H1 (cell line): ENCODE measurements around the gene LAMTOR3. TPM values are rescaled to one million over a fixed set of nuclear protein-coding genes. Genes with fewer than 3 reads are reported as not detected.

Source experiments
- CTCF ChIA-PET: fragments of 300-600 bp; sonication (Branson Sonifier 250); formaldehyde crosslinking; loops from one replicate; lab custom pipeline; 2021; ENCODE audit not compliant: partially characterized antibody; lab: Charles Lee
- POLR2A ChIA-PET: fragments of 300-600 bp; sonication (Branson Sonifier 250); formaldehyde crosslinking; loops from one replicate; lab custom pipeline; 2021; ENCODE audit warnings: inconsistent platforms; ENCODE audit not compliant: partially characterized antibody; lab: Charles Lee
- DNase-seq, 2 experiments: peaks; one replicate each; pipeline versions ENCODE4 v3.0.0 to v3.0.0-alpha.2; 2010 to 2022; ENCODE audit warnings: low spot score in 2 of 2, low read depth in 1 of 2, mixed read lengths in 1 of 2
- FAIRE-seq: peaks from 2 replicates; lab custom pipeline; 2011; peaks lifted over from hg19 to GRCh38; lab: Jason Lieb, UNC
- H2AFZ ChIP-seq: 2 replicates; pipeline ENCODE4 v1.8.1; 2012; ENCODE audit warnings: low read length, inconsistent platforms
- H2AK5ac ChIP-seq: 2 replicates; pipeline ENCODE4 v1.6.1; 2013; ENCODE audit warnings: low read depth, low read length
- H2BK120ac ChIP-seq: replicated peaks from 2 replicates; pipeline ENCODE3; 2013; ENCODE audit warnings: low read depth, low read length, inconsistent platforms
- H2BK12ac ChIP-seq: 2 replicates; pipeline ENCODE4 v1.6.1; 2013; ENCODE audit warnings: low read depth, low read length
- H2BK15ac ChIP-seq: 2 replicates; pipeline ENCODE4 v1.6.1; 2013; ENCODE audit warnings: low read length
- H2BK20ac ChIP-seq: 2 replicates; pipeline ENCODE4 v1.6.1; 2013; ENCODE audit warnings: low read length
- H2BK5ac ChIP-seq: 2 replicates; pipeline ENCODE4 v1.6.1; 2013; ENCODE audit warnings: low read depth, low read length
- H3K14ac ChIP-seq: 2 replicates; pipeline ENCODE4 v1.6.1; 2013; ENCODE audit warnings: inconsistent platforms; ENCODE audit not compliant: insufficient read length
- H3K18ac ChIP-seq: 2 replicates; pipeline ENCODE4 v1.6.1; 2013; ENCODE audit warnings: low read length; ENCODE audit errors: extremely low read depth
- H3K23ac ChIP-seq: 2 replicates; pipeline ENCODE4 v1.6.1; 2013; ENCODE audit warnings: inconsistent platforms; ENCODE audit not compliant: insufficient read length
- H3K23me2 ChIP-seq: 2 replicates; pipeline ENCODE4 v1.6.1; 2013; ENCODE audit warnings: low read depth, low read length
- H3K27ac ChIP-seq: 2 replicates; pipeline ENCODE4 v1.6.1; 2011; ENCODE audit warnings: low read depth, low read length, inconsistent platforms
- H3K27me3 ChIP-seq, 4 experiments: replicated peaks in 1 of 4; 1 replicate in 1 of 4; 2 replicates in 3 of 4; pipeline versions ENCODE4 v1.6.1 to v1.8.1; 2011 to 2013; ENCODE audit warnings: low read length in 3 of 4, mild to moderate bottlenecking in 3 of 4, inconsistent platforms in 2 of 4, mixed read lengths in 2 of 4, moderate library complexity in 1 of 4; ENCODE audit not compliant: control insufficient read depth in 3 of 4, insufficient read depth in 3 of 4; ENCODE audit errors: extremely low read depth in 1 of 4
- H3K36me3 ChIP-seq, 4 experiments: 2 replicates each; pipeline versions ENCODE4 v1.6.1 to v1.8.1; 2011 to 2013; ENCODE audit warnings: mild to moderate bottlenecking in 4 of 4, low read length in 3 of 4, moderate library complexity in 2 of 4, control low read depth in 1 of 4, inconsistent platforms in 1 of 4; ENCODE audit not compliant: insufficient read depth in 4 of 4, control insufficient read depth in 2 of 4
- H3K4ac ChIP-seq: replicated peaks from 2 replicates; pipeline ENCODE3; 2013; ENCODE audit warnings: low read length, low read depth, mixed read lengths, inconsistent platforms; ENCODE audit not compliant: insufficient read length
- H3K4me1 ChIP-seq, 4 experiments: replicated peaks in 1 of 4; 1 replicate in 1 of 4; 2 replicates in 3 of 4; pipeline versions ENCODE4 v1.6.1 to v1.8.1; 2011 to 2013; ENCODE audit warnings: low read length in 3 of 4, inconsistent platforms in 2 of 4, mixed read lengths in 1 of 4; ENCODE audit not compliant: insufficient read depth in 4 of 4, control insufficient read depth in 3 of 4
- H3K4me2 ChIP-seq, 2 experiments: 2 replicates each; pipeline versions ENCODE4 v1.6.1 to v1.8.1; 2011 to 2013; ENCODE audit warnings: low read depth in 2 of 2, low read length in 2 of 2, control low read depth in 1 of 2, inconsistent platforms in 1 of 2, mild to moderate bottlenecking in 1 of 2; ENCODE audit not compliant: insufficient read depth in 1 of 2
- H3K4me3 ChIP-seq, 4 experiments: fragments of 200-600, 300-600 bp in 1 of 4; sonication (generic), shearing (Covaris generic), sonication (Bioruptor Twin) in 1 of 4; 2 replicates each; pipeline versions ENCODE4 v1.5.1 to v1.8.1; 2011 to 2016; ENCODE audit warnings: low read length in 4 of 4, low read depth in 3 of 4, control low read depth in 2 of 4, inconsistent platforms in 2 of 4, mild to moderate bottlenecking in 2 of 4, mixed read lengths in 1 of 4, moderate library complexity in 1 of 4; ENCODE audit not compliant: insufficient read depth in 2 of 4; ENCODE audit errors: extremely low read depth in 1 of 4
- H3K56ac ChIP-seq: replicated peaks from 2 replicates; pipeline ENCODE3; 2013; ENCODE audit warnings: low read depth, mild to moderate bottlenecking, mixed read lengths, low read length, inconsistent platforms; ENCODE audit not compliant: insufficient read length
- H3K79me1 ChIP-seq: 2 replicates; pipeline ENCODE4 v1.6.1; 2013; ENCODE audit warnings: low read depth, low read length, control low read depth
- H3K79me2 ChIP-seq, 2 experiments: 2 replicates each; pipeline versions ENCODE4 v1.6.1 to v1.8.1; 2012 to 2013; ENCODE audit warnings: low read length in 2 of 2, mild to moderate bottlenecking in 2 of 2, inconsistent platforms in 1 of 2; ENCODE audit not compliant: insufficient read depth in 2 of 2, control insufficient read depth in 1 of 2
- H3K9ac ChIP-seq, 4 experiments: replicated peaks in 1 of 4; 1 replicate in 1 of 4; 2 replicates in 3 of 4; pipeline versions ENCODE4 v1.6.1 to v1.8.1; 2011 to 2013; ENCODE audit warnings: low read depth in 3 of 4, low read length in 3 of 4, control low read depth in 2 of 4, mild to moderate bottlenecking in 2 of 4, moderate library complexity in 2 of 4, inconsistent platforms in 1 of 4; ENCODE audit errors: extremely low read depth in 1 of 4
- H3K9me3 ChIP-seq, 2 experiments: 2 replicates each; pipeline versions ENCODE4 v1.6.1 to v1.8.1; 2012 to 2013; ENCODE audit warnings: mild to moderate bottlenecking in 2 of 2, moderate library complexity in 2 of 2, control low read depth in 1 of 2, inconsistent platforms in 1 of 2, low read depth in 1 of 2, low read length in 1 of 2, mixed read lengths in 1 of 2; ENCODE audit not compliant: insufficient read depth in 2 of 2
- H4K20me1 ChIP-seq, 2 experiments: replicated peaks in 1 of 2; 2 replicates each; pipeline versions ENCODE3 to v1.8.1; 2011 to 2013; ENCODE audit warnings: inconsistent platforms in 2 of 2, low read length in 2 of 2, mild to moderate bottlenecking in 1 of 2; ENCODE audit not compliant: insufficient read depth in 2 of 2, control insufficient read depth in 1 of 2
- H4K5ac ChIP-seq: 2 replicates; pipeline ENCODE4 v1.6.1; 2013; ENCODE audit warnings: low read length, low read depth, mixed read lengths, inconsistent platforms; ENCODE audit not compliant: insufficient read length
- H4K8ac ChIP-seq: 2 replicates; pipeline ENCODE4 v1.8.0; 2013; ENCODE audit warnings: mild to moderate bottlenecking, moderate library complexity, low read length, inconsistent platforms; ENCODE audit not compliant: insufficient read depth; ENCODE audit errors: extremely low read depth
- H4K91ac ChIP-seq: replicated peaks from 2 replicates; pipeline ENCODE3; 2013; ENCODE audit warnings: low read length, mixed read lengths, inconsistent platforms; ENCODE audit not compliant: insufficient read length
- ASH2L ChIP-seq: fragments of 200-600, 300-600 bp; sonication (generic); IDR thresholded peaks from one replicate; pipeline ENCODE4 v1.7.1; 2017; ENCODE audit warnings: low read length
- CBX5 ChIP-seq: fragments of 300-800, 300-1000 bp; sonication (generic); IDR thresholded peaks from 2 replicates; pipeline ENCODE4 v1.7.1; 2016; ENCODE audit warnings: antibody characterized with exemption, low read length, low read depth
- HDAC2 ChIP-seq, 2 experiments: fragments of 300-600 bp in 1 of 2; sonication (generic) in 1 of 2; IDR thresholded peaks; 2 replicates each; pipeline ENCODE4 v1.6.1; 2011 to 2012; ENCODE audit warnings: low read depth in 2 of 2, low read length in 2 of 2, mild to moderate bottlenecking in 2 of 2, moderate library complexity in 2 of 2, borderline replicate concordance in 1 of 2, inconsistent platforms in 1 of 2
- JUND ChIP-seq: IDR thresholded peaks from 2 replicates; pipeline ENCODE4 v1.6.1; 2011; ENCODE audit warnings: mild to moderate bottlenecking, improper control_type of control experiment, low read length
- PHF8 ChIP-seq: fragments of 200-600 bp; sonication (generic); conservative IDR thresholded peaks from 2 replicates; pipeline ENCODE4 v1.7.1; 2012; ENCODE audit warnings: low read depth, mild to moderate bottlenecking, inconsistent platforms, low read length, moderate library complexity
- SAP30 ChIP-seq: fragments of 300-600 bp; sonication (generic); IDR thresholded peaks from 2 replicates; pipeline ENCODE4 v1.7.1; 2012; ENCODE audit warnings: low read length, moderate library complexity, mild to moderate bottlenecking, inconsistent platforms; ENCODE audit not compliant: insufficient read depth, insufficient replicate concordance
- TCF12 ChIP-seq: IDR thresholded peaks from 2 replicates; pipeline ENCODE4 v1.6.1; 2011; ENCODE audit warnings: low read depth, mild to moderate bottlenecking, low read length
- TEAD4 ChIP-seq: IDR thresholded peaks from 2 replicates; pipeline ENCODE4 v1.6.1; 2012; ENCODE audit warnings: low read depth, low read length, inconsistent platforms, mixed read lengths
- WGBS, 2 experiments: shearing (Covaris generic) in 1 of 2; methylation state at CpG; one replicate each; pipeline versions ENCODE4 v1.1.6 to v1.1.7; 2013 to 2015; ENCODE audit warnings: low lambda C conversion rate in 2 of 2, mixed read lengths in 2 of 2, inconsistent platforms in 1 of 2, low coverage in 1 of 2, missing lambda C conversion rate in 1 of 2; ENCODE audit not compliant: insufficient replicate concordance in 2 of 2, insufficient coverage in 1 of 2, insufficient read length in 1 of 2; ENCODE audit errors: extremely low coverage in 1 of 2, missing lambda C conversion rate in 1 of 2; 5-methylcytosine and 5-hydroxymethylcytosine counted together
- polyA plus RNA-seq, 7 experiments: library from polyadenylated mRNA; depleted of rRNA in 3 of 7; stranded (reverse) in 5 of 7; unstranded in 2 of 7; fragments of >200 nt in 5 of 7; fragments of 200-250 nt in 2 of 7; gene quantifications; 1 replicate in 5 of 7; 2 replicates in 1 of 7; 4 replicates in 1 of 7; pipeline versions ENCODE4 v1.2.1 to v1.2.3, GENCODE V29; 2011 to 2013; ENCODE audit warnings: missing spikeins in 2 of 7, mixed read lengths in 2 of 7
- total RNA-seq: library from RNA; stranded (reverse); fragmentation: NEBNext Ultra II Directional; extraction: Animal tissue kit (Norgen Biotek cat#: 25700); gene quantifications from 2 replicates; pipeline ENCODE4 v1.2.1, GENCODE V29; 2021
- TF ChIP-seq, protein P1 (sequence below), 3 experiments: IDR thresholded peaks; 1 replicate in 2 of 3; 2 replicates in 1 of 3; pipeline versions ENCODE4 v1.5.1 to v1.6.1; 2011; ENCODE audit warnings: low read length in 3 of 3, mild to moderate bottlenecking in 3 of 3, inconsistent platforms in 2 of 3, low read depth in 1 of 3, moderate library complexity in 1 of 3; ENCODE audit not compliant: insufficient read depth in 1 of 3; ENCODE audit errors: control extremely low read depth in 1 of 3
- TF ChIP-seq, protein P2 (sequence below): IDR thresholded peaks from 2 replicates; pipeline ENCODE4 v1.6.1; 2011; ENCODE audit warnings: low read length, improper control_type of control experiment

The LAMTOR3 gene
- total and polyA plus RNA-seq, 2 of the 8 experiments (the other 6 are each of a cell fraction or from before 2014, with no cell fraction given), result 25.1 to 34.4 TPM

DNA sequence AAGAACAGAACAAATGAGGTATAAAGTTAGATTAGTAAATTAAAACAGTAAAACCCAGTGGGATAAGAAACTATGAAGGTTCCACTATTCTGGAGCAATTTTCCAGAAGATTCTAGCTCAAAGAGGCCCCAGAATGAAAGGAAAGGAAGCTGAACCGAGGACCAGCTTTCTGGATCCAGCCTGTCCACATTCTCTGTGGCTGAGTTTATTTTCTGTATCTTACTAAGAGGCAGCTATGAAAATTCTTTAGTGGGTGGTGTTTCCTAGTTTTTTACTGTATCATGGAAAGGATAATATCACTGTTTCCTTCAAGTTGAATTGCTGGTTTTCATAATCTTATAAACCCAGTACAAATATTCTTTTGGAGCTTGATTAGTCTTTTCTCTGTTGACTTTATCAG, 65.8 kb downstream of the LAMTOR3 start:
- H3K23me2 ChIP-seq, result no peaks in the 10 kb centered on the region
- no peak overlapping the region for H3K18ac ChIP-seq
- no peak overlapping the region for H4K5ac ChIP-seq
- no peak overlapping the region for H2AFZ ChIP-seq
- no peak overlapping the region for H2BK5ac ChIP-seq
- H2BK15ac ChIP-seq, result no peak overlapping the region
- no peak for FAIRE-seq
- no peaks in the 10 kb centered on the region for H3K27me3 ChIP-seq
- no peak overlapping the region for H3K4me2 ChIP-seq
- no peaks in the 10 kb centered on the region for H3K79me1 ChIP-seq
- no peak overlapping the region for H3K4me3 ChIP-seq
- ChIA-PET POLR2A (interaction anchor here (1.7 kb wide), 1 partner anchor 120 kb away, joined by 6 read pairs; no protein-coding TSS in a partner anchor), CTCF (interaction anchor here (0.8 to 1.3 kb wide), 3 partner anchors 19 to 30 kb away, joined by 3 to 4 read pairs (median 3); no protein-coding TSS in a partner anchor)
- WGBS, 2 experiments, result 90% methylated on average over 1 of the region's 1 CpG; no CpG with 5 or more reads in 1 of the 2 experiments
- H3K56ac ChIP-seq, result no peak overlapping the region
- no peak for DNase-seq
- H3K9me3 ChIP-seq, result no peaks in the 10 kb centered on the region
- no peak overlapping the region for H3K4ac ChIP-seq
- H3K27ac ChIP-seq, result no peak overlapping the region
- no peaks in the 10 kb centered on the region for H3K79me2 ChIP-seq
- no peaks in the 10 kb centered on the region for H4K20me1 ChIP-seq
- no peak overlapping the region for H4K91ac ChIP-seq
- H3K9ac ChIP-seq, result no peak overlapping the region
- no peak overlapping the region for H3K14ac ChIP-seq
- H2BK120ac ChIP-seq, result no peak overlapping the region
- H2AK5ac ChIP-seq, result no peak overlapping the region
- H4K8ac ChIP-seq, result no peak overlapping the region
- H3K36me3 ChIP-seq, result no peaks in the 10 kb centered on the region
- no peak overlapping the region for H2BK12ac ChIP-seq
- no peak overlapping the region for H3K23ac ChIP-seq
- H2BK20ac ChIP-seq, result no peak overlapping the region
- H3K4me1 ChIP-seq, result no peaks in the 10 kb centered on the region
- TF ChIP-seq HDAC2 (IDR thresholded peaks at IDR 0.05; ENCODE audit: borderline replicate concordance in 1 of 2, low read depth in 2 of 2, low read length in 2 of 2) (no peak), TCF12 (no peak), SAP30 (no peak), PHF8 (no peak), ASH2L (no peak), CBX5 (no peak), TEAD4 (no peak), JUND (no peak)
- TF ChIP-seq, protein P1, sequence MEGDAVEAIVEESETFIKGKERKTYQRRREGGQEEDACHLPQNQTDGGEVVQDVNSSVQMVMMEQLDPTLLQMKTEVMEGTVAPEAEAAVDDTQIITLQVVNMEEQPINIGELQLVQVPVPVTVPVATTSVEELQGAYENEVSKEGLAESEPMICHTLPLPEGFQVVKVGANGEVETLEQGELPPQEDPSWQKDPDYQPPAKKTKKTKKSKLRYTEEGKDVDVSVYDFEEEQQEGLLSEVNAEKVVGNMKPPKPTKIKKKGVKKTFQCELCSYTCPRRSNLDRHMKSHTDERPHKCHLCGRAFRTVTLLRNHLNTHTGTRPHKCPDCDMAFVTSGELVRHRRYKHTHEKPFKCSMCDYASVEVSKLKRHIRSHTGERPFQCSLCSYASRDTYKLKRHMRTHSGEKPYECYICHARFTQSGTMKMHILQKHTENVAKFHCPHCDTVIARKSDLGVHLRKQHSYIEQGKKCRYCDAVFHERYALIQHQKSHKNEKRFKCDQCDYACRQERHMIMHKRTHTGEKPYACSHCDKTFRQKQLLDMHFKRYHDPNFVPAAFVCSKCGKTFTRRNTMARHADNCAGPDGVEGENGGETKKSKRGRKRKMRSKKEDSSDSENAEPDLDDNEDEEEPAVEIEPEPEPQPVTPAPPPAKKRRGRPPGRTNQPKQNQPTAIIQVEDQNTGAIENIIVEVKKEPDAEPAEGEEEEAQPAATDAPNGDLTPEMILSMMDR (IDR thresholded peaks at IDR 0.05; ENCODE audit: control extremely low read depth in 1 of 3, insufficient read depth in 1 of 3, low read depth in 1 of 3, low read length in 3 of 3), result no peak
- TF ChIP-seq, protein P2, sequence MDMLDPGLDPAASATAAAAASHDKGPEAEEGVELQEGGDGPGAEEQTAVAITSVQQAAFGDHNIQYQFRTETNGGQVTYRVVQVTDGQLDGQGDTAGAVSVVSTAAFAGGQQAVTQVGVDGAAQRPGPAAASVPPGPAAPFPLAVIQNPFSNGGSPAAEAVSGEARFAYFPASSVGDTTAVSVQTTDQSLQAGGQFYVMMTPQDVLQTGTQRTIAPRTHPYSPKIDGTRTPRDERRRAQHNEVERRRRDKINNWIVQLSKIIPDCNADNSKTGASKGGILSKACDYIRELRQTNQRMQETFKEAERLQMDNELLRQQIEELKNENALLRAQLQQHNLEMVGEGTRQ, result no peak
